Pancreas (tissue), 10 donors: ENCODE measurements around the gene SEPTIN10. TPM values are rescaled to one million over a fixed set of nuclear protein-coding genes. Genes with fewer than 3 reads are reported as not detected.

ENCODE experiments used
- ATAC-seq, 4 donors: fragments of 200-7000 bp; cut with Tn5 transposase; one replicate each; pipeline versions ENCODE4 v1.8.0 to v1.9.1; 2020; ENCODE audit warnings: mild to moderate bottlenecking in 4 of 4, moderate library complexity in 4 of 4
- DNase-seq, 6 donors: peaks; one replicate each; pipeline ENCODE4 v3.0.0-alpha.2; 2020
- FAIRE-seq: peaks from 2 replicates; lab custom pipeline; 2012; peaks lifted over from hg19 to GRCh38; lab: Jason Lieb, UNC
- H3K27ac ChIP-seq, 4 donors: fragments of 200-600 bp; sonication (generic); 1 replicate in 3 of 4; 2 replicates in 1 of 4; pipeline versions ENCODE4 v1.5.0 to v1.8.0; 2020
- H3K27me3 ChIP-seq, 4 donors: fragments of 200-600 bp; one replicate each; pipeline ENCODE4 v1.8.0; 2021
- H3K36me3 ChIP-seq, 3 donors: fragments of 200-600 bp; sonication (generic) in 1 of 3; one replicate each; pipeline versions ENCODE4 v1.5.0 to v1.8.0; 2020 to 2021
- H3K4me1 ChIP-seq, 3 donors: fragments of 200-600 bp; one replicate each; pipeline ENCODE4 v1.8.0; 2021
- H3K4me3 ChIP-seq, 4 donors: fragments of 200-600 bp; sonication (generic) in 2 of 4; one replicate each; pipeline versions ENCODE4 v1.5.0 to v1.8.0; 2020 to 2021
- H3K9me3 ChIP-seq, 4 donors: fragments of 200-600 bp; one replicate each; pipeline ENCODE4 v1.8.0; 2021
- CTCF ChIP-seq, 4 donors: fragments of 200-600 bp; sonication (generic) in 3 of 4; IDR thresholded peaks; one replicate each; pipeline versions ENCODE4 v1.5.0 to v1.8.0; 2021; ENCODE audit warnings: antibody characterized with exemption in 4 of 4
- WGBS, 2 donors: extraction: QIAGEN DNeasy Blood & Tissue Kit; methylation state at CpG; one replicate each; pipeline ENCODE4 v1.1.7; 2013; 5-methylcytosine and 5-hydroxymethylcytosine counted together
- intact Hi-C, 3 donors: fragments of 100-400 bp; cut with DNase I; formaldehyde crosslinking; loops; one replicate each; pipeline versions ENCODE4 v1.11.1 to v1.14.2; 2022
- polyA plus RNA-seq, 2 donors: library from polyadenylated mRNA; stranded (reverse); fragments of 200-250 nt; gene quantifications; one replicate each; pipeline ENCODE4 v1.2.3, GENCODE V29; 2013
- total RNA-seq, 6 donors: library from RNA; stranded (reverse); fragmentation: NEBNext Ultra II Directional in 4 of 6; extraction: Animal tissue kit (Norgen Biotek cat#: 25700) in 4 of 6; gene quantifications; one replicate each; pipeline versions ENCODE4 v1.2.1 to v1.2.4, GENCODE V29; 2021 to 2023
- donor health status: healthy with polysubstance abuse.
- donor health status: DM: no; HTN: no; CAD: no; lungs with moderate emphysema.
- donor health status: DM: no; HTN: no; CAD: no.
- donor health status: control.
- donor health status: control.
- donor health status: Bipolar disorder and iron deficiency.
- donor health status: DM: yes; HTN: yes; CAD: no.
- donor health status: DM: no; HTN: no; CAD: no.
- donor health status: DM: no; HTN: no; CAD: no.
- donor health status: DM: yes; HTN: yes; CAD: no.

Gene SEPTIN10
- total and polyA plus RNA-seq, 8 donors = 7.9 to 27.1 (median 16.2) TPM

- DNase-seq (peak in 3 of 6 donors; percentile 33 to 80 (median 45)), FAIRE-seq (no peak), ATAC-seq (peak; percentile 60 to 80 (median 64))
- intact Hi-C loops = no loop called here
- Histone ChIP-seq H3K4me3 (no peak overlapping the region), H3K27me3 (no peaks in the 10 kb centered on the region), H3K27ac (no peak overlapping the region), H3K9me3 (no peaks in the 10 kb centered on the region), H3K4me1 (no peaks in the 10 kb centered on the region), H3K36me3 (no peaks in the 10 kb centered on the region)
- TF ChIP-seq CTCF (IDR thresholded peaks at IDR 0.05) = peak in 2 of 4 donors; percentile 15 to 37
- WGBS, 2 donors = 45 to 46% methylated on average over 20 of the region's 20 CpGs
Observed at GRCh38 chr2:109516445-109517117, 97.2 kb downstream of the SEPTIN10 start.

GRCh38 chr2:109514857-109515256 lies 98.9 kb downstream of the SEPTIN10 start:
- no peak for DNase-seq
- ATAC-seq = no peak
- Histone ChIP-seq H3K27ac (no peak overlapping the region), H3K4me3 (no peak overlapping the region), H3K27me3 (no peaks in the 10 kb centered on the region), H3K36me3 (no peaks in the 10 kb centered on the region), H3K4me1 (no peaks in the 10 kb centered on the region), H3K9me3 (no peaks in the 10 kb centered on the region)
- 81 to 94% methylated on average over 5 of the region's 5 CpGs for WGBS, 2 donors
- intact Hi-C loops = loop anchor here in 1 of 3 donors (5.0 kb wide), 1 partner anchor 388 kb away; the partner anchor contains the start of gene SH3RF3
- TF ChIP-seq CTCF (IDR thresholded peaks at IDR 0.05) = no peak
- FAIRE-seq = no peak

GRCh38 chr2:109513749-109514588 lies 99.8 kb downstream of the SEPTIN10 start:
- Histone ChIP-seq H3K9me3 (no peaks in the 10 kb centered on the region), H3K4me3 (no peak overlapping the region), H3K36me3 (no peaks in the 10 kb centered on the region), H3K27me3 (no peaks in the 10 kb centered on the region), H3K27ac (peak overlapping the region in 3 of 4 donors; percentile 16 to 37 (median 36)), H3K4me1 (no peaks in the 10 kb centered on the region)
- WGBS, 2 donors = 52 to 60% methylated on average over 20 of the region's 20 CpGs
- FAIRE-seq (peak; percentile 64), DNase-seq (peak in 1 of 6 donors; percentile 13), ATAC-seq (peak in 3 of 4 donors; percentile 52 to 65 (median 65))
- intact Hi-C loops = loop anchor here in 1 of 3 donors (5.0 kb wide), 1 partner anchor 387 kb away; the partner anchor contains the start of gene SH3RF3
- TF ChIP-seq CTCF (IDR thresholded peaks at IDR 0.05) = no peak

- Histone ChIP-seq H3K36me3 (no peaks in the 10 kb centered on the region), H3K27ac (no peak overlapping the region), H3K9me3 (no peaks in the 10 kb centered on the region), H3K27me3 (no peaks in the 10 kb centered on the region), H3K4me3 (no peak overlapping the region), H3K4me1 (no peaks in the 10 kb centered on the region)
- FAIRE-seq (no peak), DNase-seq (no peak), ATAC-seq (no peak)
- WGBS, 2 donors = 73 to 81% methylated on average over 5 of the region's 5 CpGs
- intact Hi-C loops = loop anchor here in 1 of 3 donors (5.0 kb wide), 1 partner anchor 386 kb away; the partner anchor contains the start of gene SH3RF3
- no peak for TF ChIP-seq CTCF (IDR thresholded peaks at IDR 0.05)
Observed at GRCh38 chr2:109513230-109513629, 100.5 kb downstream of the SEPTIN10 start.
